Fibroblast of gingiva (primary cell): ENCODE measurements around the gene CPB1.

Source experiments
- DNase-seq: peaks from one replicate; pipeline ENCODE4 v3.0.0-alpha.2; 2011; ENCODE audit warnings: low read depth

Gene CPB1

GRCh38 chr3:148833223-148833622 lies 5.6 kb downstream of the CPB1 start:
- DNase-seq: no peak

- no peak for DNase-seq
Measured at GRCh38 chr3:148839805-148840204, 12.2 kb downstream of the CPB1 start.

- DNase-seq: no peak
Measured at GRCh38 chr3:148840451-148840850, 12.8 kb downstream of the CPB1 start.

GRCh38 chr3:148845756-148846395 lies 18.3 kb downstream of the CPB1 start:
- no peak for DNase-seq

GRCh38 chr3:148847351-148847750 lies 19.7 kb downstream of the CPB1 start:
- peak; percentile 33 for DNase-seq

- no peak for DNase-seq
Measured at GRCh38 chr3:148848410-148848809, 20.8 kb downstream of the CPB1 start.

GRCh38 chr3:148852271-148852992 lies 24.8 kb downstream of the CPB1 start:
- DNase-seq: peak; percentile 80

GRCh38 chr3:148853076-148853475 lies 25.5 kb downstream of the CPB1 start:
- DNase-seq: no peak

- DNase-seq: no peak
Measured at GRCh38 chr3:148854061-148854460, 26.4 kb downstream of the CPB1 start.

- DNase-seq: peak; percentile 57
Measured at GRCh38 chr3:148856384-148856783, 28.8 kb downstream of the CPB1 start.

GRCh38 chr3:148857316-148857715 lies 29.7 kb downstream of the CPB1 start:
- DNase-seq: no peak

- DNase-seq: peak; percentile 57
Measured at GRCh38 chr3:148861277-148861869, 33.8 kb downstream of the CPB1 start.

GRCh38 chr3:148863297-148863696 lies 35.7 kb downstream of the CPB1 start:
- DNase-seq: no peak

- no peak for DNase-seq
Measured at GRCh38 chr3:148863814-148864213, 36.2 kb downstream of the CPB1 start.

GRCh38 chr3:148865049-148865448 lies 37.4 kb downstream of the CPB1 start, which contains the start of gene CPA3:
Gene CPA3, plus strand, starts transcription at chr3:148865296. Its CDS starts 12 bp downstream, at chr3:148865308.
- no peak for DNase-seq

- DNase-seq: peak; percentile 6
Measured at GRCh38 chr3:148866261-148866660, 38.6 kb downstream of the CPB1 start.

GRCh38 chr3:148873270-148873927 lies 45.8 kb downstream of the CPB1 start:
- no peak for DNase-seq

GRCh38 chr3:148873977-148874376 lies 46.4 kb downstream of the CPB1 start:
- no peak for DNase-seq

- no peak for DNase-seq
Measured at GRCh38 chr3:148878095-148878494, 50.5 kb downstream of the CPB1 start.

GRCh38 chr3:148879256-148879655 lies 51.6 kb downstream of the CPB1 start:
- no peak for DNase-seq

- no peak for DNase-seq
Measured at GRCh38 chr3:148880681-148881080, 53.1 kb downstream of the CPB1 start.

- peak; percentile 7 for DNase-seq
Measured at GRCh38 chr3:148881286-148881685, 53.7 kb downstream of the CPB1 start.

GRCh38 chr3:148882288-148882687 lies 54.7 kb downstream of the CPB1 start:
- peak; percentile 48 for DNase-seq
